NCI-H2227 treated with DMSO at 0.1 percent for 48 hours (cell line): ENCODE data around the gene SLC35E3.
"Not testable (repeated sequence)": the region's sequence is repeated elsewhere in the genome, so short reads cannot be mapped to it uniquely, and the experiment has no call there.

Experiments
- DNase-seq: peaks from one replicate; lab custom pipeline; 2025; lab: John Stamatoyannopoulos, UW

The SLC35E3 gene

DNA sequence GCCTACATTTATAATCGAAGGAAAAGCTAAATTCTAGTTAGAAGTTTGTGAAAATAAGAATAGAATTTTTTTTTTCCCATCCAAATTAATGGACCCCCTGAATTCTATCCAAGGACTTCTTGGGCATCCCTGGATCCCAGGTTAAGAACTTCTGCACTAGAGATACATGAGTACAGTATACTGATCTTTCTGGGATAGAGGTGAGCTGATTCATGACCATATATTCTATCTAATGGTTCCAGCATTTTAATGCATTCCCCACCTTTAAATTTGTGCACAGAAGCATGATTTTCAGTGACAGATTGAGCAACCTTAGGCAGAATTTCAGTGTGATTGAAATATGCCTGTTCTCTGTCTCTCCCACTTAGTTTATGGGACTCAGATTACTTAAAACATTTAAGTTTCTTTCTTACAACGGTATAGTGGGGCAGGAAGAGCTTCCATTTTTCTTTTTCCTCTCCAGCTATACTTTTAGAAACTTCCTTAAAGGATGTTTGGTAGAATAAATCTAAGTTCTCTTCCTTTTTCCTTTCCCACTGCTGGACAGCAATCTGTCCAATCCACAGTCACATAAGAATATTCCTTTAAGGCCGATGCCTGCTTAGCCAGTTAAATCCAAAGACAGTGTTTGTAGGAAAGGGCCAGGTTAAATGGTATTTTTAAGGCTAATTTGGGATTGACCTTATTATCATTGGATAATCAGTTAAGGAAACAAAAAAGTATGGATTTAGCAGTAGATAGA, 68.7 kb downstream of the SLC35E3 start:
- no peak for DNase-seq

DNA sequence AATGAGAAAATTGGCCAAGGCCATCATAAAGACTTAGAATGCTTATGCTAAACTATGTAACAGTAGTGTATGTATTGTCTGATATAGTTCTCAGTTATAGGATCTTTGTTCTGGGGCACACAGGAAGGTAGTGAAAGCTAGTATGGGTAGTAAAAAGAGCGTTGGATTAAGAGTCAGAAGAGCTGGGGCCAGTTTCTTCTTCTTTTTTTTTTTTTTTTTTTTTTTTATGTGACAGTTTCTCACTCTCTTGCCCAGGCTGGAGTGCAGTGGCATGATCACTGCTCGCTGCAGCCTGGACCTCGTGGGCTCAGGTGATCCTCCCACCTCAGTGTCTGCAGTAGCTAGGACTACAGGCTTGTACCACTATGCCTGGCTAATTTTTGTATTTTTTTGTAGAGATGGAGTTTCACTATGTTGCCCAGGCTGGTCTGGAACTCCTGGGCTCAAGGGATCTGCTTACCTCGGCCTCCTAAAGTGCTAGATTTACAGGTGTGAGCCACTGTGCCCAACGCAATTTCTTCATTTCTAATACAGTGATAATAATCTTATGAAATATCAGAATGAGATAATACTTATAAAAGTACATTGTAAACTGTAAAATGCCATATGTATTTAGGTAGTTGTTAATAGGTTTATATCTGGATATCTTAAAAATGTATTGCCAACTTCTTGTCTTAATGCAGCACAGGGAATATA, 69.4 kb downstream of the SLC35E3 start:
- no peak for DNase-seq

DNA sequence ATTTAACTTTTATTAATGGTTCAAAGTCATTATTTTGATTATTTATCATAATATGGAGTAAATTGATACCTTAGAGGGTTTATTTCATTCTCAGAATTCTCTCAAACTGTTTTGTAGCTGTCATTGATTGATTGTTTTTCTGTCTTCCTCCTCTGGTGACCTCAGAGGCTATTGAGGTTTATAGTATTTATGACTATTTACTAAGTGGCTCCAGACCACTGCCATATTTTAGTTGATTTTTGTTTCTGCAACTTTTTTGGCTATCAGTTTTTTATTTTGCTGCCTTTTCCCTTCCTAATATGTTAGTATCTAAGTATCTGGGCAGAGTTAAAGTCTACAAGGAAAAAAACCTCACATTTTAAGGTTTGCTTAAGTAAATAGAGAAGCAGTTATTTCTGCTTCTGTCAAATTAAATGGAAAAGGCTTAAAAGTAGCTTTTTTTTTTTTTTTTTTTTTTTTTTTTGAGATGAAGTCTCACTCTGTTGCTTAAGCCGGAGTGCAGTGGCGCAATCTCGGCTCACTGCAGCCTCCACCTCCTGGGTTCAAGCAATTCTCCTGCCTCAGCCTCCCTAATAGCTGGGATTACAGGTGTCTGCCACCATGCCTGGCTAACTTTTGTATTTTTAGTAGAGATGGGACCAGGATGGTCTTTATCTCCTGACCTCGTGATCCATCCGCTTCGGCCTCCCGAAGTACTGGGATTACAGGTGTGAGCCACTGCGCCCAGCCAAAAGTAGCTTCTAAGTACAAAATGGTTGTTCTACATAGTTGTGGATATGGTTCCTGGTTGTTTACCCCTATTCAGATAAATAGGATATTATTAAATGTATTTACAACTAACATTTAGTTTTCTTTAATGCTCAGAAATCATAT, 70.2 kb downstream of the SLC35E3 start:
- DNase-seq = no peak

DNA sequence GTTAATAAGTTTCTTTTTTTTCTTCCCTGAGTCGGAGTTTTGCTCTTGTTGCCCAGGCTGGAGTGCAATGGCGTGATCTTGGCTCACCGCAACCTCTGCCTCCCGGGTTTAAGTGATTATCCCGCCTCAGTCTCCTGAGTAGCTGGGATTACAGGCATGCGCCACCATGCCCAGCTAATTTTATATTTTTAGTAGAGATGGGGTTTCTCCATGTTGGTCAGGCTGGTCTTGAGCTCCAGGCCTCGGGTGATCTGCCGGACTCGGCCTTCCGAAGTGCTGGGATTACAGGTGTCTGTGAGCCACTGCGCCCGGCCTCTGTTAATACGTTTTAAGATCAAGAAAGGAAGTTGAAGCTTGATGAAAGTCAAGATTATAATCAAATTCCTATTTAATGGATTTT, 73.5 kb downstream of the SLC35E3 start:
- not testable (repeated sequence) for DNase-seq

DNA sequence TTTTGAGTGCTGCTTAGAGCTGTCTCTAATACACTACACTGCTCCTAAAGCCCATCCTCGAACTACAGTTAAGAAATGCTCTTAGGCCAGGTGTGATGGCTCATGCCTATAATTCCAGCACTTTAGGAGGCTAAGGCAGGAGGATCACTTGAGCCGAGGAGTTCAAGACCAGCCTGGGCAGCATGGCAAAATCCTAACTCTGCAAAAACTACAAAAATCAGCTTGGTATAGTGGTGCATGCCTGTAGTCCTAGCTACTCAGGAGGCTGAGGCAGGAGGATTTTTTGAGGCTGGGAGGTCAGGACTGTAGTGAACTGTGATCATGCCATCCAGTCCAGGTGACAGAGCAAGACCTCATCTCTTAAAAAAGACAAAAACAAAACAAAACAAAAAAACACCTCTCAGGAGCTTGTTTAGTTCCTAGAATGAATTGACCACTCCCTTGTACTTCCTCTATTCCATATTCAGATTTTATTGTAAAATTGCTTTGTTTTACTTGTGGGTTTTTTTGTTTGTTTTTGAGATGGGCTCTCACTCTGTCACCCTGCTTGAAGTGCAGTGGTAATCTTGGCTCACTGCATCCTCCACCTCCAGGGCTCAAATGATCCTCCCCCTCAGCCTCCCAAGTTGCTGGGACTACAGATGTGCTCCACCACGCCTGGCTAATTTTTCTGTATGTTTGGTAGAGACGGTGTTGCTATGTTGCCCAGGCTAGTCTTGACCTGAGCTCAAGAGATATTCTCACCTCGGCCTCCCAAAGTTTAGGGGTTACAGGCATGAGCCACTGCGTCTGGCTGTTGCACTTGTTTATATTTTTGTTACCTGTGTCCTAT, 75.6 kb downstream of the SLC35E3 start:
- DNase-seq = no peak

DNA sequence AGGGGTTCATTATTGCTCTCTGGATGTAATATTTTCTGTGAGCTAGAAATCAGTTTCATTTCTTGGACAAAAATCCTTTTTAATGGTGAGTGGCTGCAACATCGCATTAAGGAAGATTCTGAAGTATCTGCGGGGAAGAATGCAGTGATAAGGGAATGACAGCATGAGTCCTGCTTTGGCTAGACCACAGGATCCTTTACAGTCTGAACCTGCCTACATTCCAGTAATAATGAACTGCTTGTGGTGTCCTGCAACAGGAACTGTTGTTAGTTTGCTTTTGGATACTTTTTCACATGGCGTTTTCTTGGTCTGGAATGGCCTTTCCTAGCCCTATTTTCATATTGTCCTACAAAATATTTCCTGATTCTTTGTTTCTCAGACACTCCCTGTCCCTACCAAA, 77.7 kb downstream of the SLC35E3 start:
- no peak for DNase-seq

DNA sequence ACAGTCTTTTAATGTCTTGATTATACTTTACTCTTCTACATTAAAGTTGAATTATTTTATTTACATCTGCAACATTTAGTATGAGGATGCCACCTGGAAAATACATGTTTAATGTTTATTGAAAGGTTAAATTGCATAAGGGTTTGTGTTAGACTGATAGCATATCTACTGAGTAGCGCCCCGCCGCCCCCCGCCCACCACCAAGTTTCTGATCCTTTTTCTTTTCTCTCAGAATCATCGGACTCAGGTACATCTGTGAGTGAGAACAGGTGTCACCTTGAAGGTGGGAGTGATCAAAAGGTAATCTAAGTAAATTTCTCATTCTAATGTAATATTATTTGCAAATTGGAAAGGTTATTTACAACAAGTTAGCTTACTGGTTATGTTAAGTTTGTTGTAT, 78.2 kb downstream of the SLC35E3 start:
- DNase-seq = no peak

DNA sequence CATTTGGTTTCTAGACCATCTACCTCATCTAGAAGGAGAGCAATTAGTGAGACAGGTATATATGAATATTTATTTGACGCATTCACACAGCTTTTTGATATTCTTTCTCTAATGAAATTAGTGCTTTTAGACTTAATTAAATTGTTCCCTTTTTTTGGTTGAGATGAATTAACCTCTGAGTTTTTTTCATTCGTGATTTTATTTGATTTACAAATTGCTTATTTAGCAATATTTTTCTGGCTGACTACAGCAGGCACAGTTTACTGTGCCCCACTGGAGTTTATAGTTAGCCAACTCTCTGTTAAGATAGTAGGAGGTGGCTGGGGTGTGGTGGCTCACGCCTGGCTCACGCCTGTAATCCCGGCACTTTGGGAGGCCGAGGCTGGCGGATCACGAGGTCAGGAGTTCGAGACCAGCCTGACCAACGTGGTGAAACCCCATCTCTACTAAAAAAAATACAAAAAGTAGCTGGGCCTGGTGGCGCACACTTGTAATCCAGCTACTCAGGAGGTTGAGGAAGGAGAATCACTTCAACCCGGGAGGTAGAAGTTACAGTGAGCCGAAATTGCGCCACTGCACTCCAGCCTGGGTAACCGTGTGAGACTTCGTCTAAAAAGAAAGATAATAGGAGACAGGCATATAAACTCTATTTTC, 78.7 kb downstream of the SLC35E3 start:
- no peak for DNase-seq

DNA sequence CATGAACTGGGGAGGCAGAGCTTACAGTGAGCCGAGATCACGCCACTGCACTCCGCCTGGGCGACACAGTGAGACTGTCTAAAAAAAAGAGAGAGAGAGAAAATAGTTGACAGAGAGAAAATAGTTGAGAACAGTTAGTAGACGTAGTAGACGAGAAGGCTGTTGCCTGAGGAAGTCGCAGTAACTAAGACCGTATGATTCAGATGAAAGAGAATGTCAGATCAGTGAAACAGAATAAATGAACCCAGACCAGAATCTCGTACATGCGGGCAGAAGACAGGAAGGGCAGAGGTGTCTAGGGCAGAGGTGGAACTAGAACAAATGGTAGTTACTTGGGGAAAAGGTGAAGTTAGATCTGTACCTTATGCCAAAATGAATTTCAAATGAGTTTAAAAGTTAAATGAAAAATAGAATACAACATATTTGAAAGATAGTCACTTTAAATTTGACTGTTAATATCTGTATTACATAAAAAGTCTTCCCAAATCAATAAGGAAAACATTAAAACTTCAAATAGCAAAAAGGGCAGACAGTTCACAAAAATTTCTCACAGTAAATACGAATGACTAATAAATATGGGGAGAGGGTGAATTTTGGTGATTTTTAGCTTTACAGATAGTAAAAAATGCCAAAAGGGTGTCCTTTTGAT, 79.7 kb downstream of the SLC35E3 start:
- DNase-seq = no peak

DNA sequence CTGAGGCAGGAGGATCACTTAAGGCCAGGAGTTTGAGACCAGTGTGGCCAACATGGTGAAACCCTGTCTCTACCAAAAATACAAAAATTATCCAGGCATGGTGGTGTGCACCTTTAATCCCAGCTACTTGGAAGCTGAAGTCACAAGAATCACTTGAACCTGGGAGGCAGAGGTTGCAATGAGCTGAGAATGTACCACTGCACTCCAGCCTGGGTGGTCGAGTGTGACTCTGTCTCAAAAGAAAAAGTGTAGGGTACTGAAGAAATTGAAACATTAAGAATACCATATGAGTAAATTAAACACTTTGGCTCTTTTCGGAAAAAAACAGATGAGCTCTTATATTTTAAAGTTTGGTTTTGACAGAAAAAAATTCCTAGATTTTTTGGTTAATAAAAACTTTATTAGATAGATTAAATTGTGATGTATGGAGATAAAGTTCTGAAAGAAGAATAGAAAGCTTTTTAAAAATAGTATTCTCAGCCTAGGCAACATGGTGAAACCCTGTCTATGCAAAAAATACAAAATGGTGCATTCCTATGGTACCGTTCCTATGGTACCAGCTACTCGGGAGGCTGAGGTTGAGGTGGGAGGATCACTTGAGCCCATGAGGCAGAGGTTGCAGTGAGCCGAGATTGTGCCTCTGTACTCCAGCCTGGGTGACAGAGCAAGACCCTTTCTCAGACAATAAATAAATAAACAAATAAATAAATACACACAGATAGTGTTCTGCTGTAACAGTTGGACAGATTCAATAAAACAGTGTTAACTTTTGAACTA, 82.1 kb downstream of the SLC35E3 start:
- DNase-seq = no peak

DNA sequence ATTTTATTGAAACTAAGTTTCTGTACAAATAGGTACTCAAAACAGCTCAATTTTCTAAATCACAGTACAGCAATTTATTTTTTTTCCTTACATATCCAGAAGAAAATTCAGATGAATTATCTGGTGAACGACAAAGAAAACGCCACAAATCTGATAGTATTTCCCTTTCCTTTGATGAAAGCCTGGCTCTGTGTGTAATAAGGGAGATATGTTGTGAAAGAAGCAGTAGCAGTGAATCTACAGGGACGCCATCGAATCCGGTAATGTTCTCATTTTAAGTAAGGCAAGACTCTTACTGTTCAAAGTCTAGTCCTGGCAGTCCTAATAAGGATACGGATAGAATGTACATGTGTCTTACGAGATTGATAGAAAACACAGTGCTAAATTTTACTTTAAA, 82.7 kb downstream of the SLC35E3 start:
- no peak for DNase-seq
